Measurements from ENCODE around the gene LIPH.
"Not testable (repeated sequence)": the region's sequence is repeated elsewhere in the genome, so short reads cannot be mapped to it uniquely, and the experiment has no call there.

LIPH gene

DNA sequence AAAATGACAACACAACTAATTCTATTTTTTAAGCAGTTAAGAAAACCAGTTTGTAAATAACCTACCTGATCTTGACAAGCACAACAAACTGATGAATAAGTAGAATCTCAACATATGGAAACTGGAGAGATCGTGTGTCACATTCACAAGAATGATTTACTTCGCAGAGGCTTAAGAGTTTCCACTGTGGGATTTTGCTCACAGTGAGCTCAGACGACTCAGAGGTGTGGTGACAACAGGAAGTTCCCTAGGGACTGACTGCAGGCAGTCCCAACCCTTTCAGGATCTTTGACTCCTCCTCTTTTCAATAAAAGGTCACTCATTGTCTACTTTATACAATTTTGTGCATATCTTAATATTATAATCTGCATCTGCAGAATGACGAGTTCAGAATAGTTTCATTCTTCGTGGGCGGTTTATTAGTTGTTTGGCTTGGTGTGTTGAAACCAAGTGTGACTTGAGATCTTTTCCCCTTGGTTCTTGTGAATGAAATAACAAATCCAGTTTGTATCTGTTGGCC lies at the start of gene LIPH:
TSS of gene LIPH (minus strand) at position 231 of the 520 bp plus-strand sequence. CDS start at position 114, 117 bp downstream.
- no peak for DNase-seq

DNA sequence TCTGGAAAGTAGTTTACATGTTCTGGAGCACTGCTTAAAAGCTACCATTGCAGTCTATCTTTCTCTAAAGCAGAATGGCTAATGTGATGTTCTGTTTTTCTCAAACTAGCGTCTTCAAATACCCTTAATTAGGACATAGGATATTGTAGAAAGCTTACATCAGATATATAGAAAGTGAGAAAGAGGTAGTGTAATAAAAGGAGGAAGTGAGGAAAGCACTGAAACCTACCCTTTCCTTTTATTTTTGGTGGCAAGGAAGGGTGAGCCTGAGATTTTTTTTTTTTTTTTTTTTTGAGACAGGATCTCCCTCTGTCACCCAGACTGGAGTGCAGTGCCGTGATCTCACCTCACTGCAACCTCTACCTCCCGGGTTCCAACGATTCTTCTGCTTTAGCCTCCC lies 43.1 kb upstream of the LIPH start:
- no peak for DNase-seq

GRCh38 chr3:185594073-185594472 lies 41.7 kb upstream of the LIPH start:
- DNase-seq, result no peak

- DNase-seq, result peak; percentile 66
Measured at GRCh38 chr3:185586686-185587039, 34.3 kb upstream of the LIPH start.

DNA sequence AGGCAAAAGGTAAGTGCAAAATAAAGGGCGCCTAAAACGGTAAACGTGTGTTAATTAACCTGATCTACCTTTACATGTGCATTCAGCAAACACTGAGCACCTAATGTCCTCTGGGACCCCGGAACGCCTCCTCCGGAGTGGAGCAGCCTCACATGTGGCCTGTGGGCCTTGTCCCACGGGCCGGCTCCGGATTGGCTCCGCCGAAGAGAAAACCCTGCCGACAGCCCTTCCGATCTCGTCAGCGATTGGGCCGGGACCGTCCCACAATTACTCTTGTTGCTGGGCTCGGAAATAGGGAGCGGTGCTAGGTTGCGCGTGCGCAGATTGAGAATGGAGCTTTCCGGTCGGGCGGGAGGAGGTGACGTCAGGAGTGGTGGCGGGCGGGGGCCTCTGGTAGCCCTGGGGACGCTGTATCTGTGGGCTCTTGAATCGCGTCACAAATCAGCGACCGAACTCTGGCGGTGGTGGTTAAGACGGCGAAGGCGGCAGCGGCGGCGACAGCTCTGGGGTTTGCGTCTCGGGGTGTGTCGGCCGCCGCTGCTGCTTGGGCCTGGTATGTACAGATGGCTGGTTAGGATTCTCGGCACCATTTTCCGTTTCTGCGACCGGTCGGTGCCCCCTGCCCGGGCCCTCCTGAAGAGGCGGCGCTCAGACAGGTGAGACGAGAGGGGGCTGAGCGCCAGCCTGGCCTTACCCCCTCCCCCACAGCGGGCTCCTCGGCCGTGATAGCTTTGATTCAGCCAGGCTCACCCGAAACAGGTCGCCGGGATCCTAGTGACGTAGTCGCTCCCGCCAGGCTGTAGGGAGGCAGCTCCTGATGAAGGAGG lies 33.7 kb upstream of the LIPH start, which contains the start of gene SENP2:
TSS of gene SENP2 (plus strand) at position 437 of the 827 bp plus-strand sequence. CDS start at position 556, 119 bp downstream.
- peak; percentile 100 for DNase-seq

- DNase-seq, result no peak
Measured at GRCh38 chr3:185585518-185585858, 33.1 kb upstream of the LIPH start.

DNA sequence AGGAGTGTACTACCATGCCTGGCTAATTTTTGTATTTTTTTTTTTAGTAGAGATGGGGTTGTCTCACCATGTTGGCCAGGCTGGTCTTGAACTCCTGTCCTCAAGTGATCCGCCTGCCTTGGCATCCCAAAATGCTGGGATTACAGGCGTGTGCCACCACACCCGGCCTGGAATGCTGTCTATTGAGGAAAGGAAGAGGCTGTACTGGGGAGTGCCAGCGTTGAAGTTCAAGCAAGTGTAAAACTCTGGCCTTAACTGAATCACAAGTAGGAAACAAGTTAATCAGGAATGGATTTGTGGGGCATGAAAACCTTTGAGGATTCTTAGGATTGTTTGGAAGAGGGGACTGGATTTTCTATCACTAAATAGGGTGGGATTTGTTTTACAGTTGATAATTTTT lies 32.3 kb upstream of the LIPH start:
- no peak for DNase-seq

DNA sequence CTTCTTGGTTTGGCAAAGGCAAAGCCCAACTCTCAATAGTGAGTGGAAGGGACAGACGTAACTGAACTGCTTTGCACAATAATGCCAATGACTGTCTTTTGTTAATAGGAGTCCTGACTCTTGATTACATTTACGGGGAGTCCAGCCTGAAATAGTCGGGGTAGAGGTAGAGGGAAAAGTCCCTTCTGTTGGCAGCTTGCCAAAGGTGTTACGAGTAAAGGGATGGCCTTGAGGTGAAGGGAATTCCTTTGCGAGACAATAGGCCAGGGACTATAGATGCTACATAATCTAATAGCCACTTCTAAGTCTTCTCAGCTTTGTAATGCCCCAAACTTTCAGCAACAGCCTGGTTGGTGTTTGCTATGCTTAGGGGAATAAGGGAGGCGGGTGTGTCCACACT lies 31.5 kb upstream of the LIPH start:
- no peak for DNase-seq

- DNase-seq, result no peak
Measured at GRCh38 chr3:185582871-185583270, 30.5 kb upstream of the LIPH start.

- DNase-seq, result no peak
Measured at GRCh38 chr3:185582236-185582635, 29.8 kb upstream of the LIPH start.

DNA sequence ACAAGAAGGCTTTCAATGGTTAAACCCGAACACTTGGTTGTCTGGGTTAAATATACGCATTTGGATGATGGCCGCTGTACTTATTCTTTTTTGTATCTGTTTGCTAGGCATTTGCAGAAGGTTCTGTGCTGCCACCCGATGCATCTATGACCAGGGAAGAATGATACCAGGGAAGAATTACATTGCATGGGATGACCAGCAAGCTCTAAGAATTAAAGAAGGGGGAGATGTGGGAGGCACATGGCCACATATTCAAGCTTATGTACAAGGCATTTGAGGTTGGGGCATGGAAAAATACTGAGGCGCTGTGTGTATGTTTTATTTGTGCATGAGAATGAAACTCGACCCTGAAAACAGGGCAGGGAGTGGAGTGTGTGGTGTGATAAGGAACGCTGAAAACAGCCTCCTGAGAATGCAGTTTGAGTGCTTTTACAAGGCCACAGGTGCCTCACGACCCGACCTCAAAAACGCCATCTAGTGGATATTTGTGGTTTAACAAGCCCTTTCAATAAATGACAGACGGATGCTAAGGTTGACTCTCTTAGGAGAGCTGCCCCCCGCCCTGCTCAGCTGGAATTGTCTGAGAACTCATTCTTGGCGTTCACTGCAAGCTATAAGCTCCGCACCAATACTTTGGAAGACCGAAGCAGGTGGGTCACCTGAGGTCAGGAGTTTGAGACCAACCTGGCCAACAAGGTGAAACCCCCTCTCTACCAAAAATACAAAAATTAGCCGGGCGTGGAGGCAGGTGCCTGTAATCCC lies 22.9 kb upstream of the LIPH start:
- DNase-seq, result peak; percentile 83

DNA sequence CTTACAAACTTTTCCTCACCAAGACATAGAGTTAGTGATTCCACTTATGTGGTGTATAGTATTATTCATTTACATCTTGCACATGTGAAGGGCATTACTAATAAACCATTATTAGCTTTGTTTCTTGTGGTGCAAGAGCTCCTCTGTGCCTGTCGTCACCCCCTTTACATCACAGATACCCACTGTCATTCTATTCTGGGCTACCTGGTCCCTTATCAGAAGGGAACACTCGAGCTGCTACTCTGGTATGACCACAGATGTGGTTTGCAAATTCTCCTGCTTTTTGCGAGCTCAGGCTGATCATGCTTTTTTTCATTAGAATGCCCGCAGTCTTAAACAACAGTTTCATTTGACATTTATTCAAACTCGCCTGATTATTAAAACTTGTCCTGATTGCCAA lies 19.8 kb upstream of the LIPH start:
- DNase-seq, result no peak

DNA sequence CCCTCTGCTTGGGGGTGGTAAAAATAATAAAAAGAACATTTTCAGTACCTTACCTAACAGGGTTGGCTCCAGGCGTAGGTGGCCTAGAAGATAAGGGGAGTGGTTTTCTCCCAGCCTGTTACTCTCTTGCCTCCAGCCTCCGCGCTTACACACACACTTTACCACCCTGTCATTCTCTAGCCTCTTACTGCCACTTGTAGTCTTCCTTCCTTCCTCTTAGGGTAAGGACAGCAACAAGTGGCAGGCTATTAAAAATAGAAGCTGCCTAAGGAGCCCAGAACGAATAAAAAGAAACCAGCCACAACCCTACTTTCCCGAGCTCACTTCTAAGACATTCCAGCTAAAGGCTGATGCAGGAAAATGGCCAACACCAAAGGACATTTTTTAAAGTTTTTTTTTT lies 9.6 kb upstream of the LIPH start:
- DNase-seq, result no peak

GRCh38 chr3:185561374-185561943 lies 9.1 kb upstream of the LIPH start:
- DNase-seq, result no peak

GRCh38 chr3:185560676-185561075 lies 8.3 kb upstream of the LIPH start:
- DNase-seq, result no peak

- DNase-seq, result no peak
Measured at GRCh38 chr3:185559706-185560090, 7.3 kb upstream of the LIPH start.

DNA sequence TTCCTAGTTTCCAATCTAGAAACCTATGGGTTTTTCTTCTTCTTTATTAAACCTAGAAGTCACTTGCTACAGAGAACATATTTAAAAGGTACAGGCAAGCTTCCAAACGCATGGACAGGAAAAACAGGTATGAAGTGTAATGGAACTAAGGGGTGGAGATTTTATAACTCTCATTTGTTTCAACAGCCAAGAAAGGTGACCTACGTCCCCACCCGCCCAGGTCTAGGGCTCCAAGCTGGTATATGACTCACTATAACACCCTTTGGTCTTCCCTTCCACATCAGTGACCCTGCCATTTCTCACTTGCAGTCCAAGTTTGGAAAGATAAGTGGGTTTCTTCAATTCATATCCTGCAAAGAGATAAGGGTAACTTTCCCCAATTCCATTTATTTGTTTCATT lies 6.0 kb upstream of the LIPH start:
- DNase-seq, result no peak

DNA sequence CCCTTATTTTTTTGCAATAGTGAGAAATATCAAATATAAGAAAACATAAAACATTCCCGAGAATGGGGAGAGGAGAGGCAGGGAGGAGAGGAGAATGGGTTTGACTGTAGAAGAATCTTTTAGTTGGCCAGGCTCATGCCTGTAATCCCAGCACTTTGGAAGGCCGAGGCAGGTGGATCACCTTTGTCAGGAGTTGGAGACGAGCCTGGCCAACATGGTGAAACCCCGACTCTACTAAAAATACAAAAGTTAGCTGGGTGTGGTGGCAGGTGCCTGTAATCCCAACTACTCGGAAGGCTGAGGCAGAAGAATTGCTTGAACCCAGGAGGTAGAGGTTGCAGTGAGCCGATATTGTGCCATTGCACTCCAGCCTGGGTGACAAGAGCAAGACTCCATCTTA lies 4.3 kb upstream of the LIPH start:
- DNase-seq, result not testable (repeated sequence)

- DNase-seq, result no peak
Measured at GRCh38 chr3:185555860-185556347, 3.5 kb upstream of the LIPH start.

DNA sequence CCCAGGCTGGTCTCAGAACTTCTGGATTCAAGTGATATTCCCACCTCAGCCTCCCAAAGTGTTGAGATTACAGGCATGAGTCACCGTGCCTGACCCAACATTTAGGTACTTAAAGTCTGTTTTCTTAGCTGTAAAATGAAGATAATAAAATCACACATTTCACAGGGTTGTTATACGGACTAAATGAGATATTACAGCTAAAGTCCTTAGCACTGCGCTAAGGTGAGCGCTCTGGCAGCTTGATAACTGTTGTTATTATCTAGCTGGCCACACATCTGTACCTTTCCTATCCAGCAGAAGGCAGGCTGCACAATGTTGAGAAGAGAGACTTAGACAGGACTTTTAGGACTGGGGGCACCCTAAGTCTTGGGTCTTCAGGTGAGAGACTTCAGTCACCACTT lies 2.7 kb upstream of the LIPH start:
- no peak for DNase-seq

DNA sequence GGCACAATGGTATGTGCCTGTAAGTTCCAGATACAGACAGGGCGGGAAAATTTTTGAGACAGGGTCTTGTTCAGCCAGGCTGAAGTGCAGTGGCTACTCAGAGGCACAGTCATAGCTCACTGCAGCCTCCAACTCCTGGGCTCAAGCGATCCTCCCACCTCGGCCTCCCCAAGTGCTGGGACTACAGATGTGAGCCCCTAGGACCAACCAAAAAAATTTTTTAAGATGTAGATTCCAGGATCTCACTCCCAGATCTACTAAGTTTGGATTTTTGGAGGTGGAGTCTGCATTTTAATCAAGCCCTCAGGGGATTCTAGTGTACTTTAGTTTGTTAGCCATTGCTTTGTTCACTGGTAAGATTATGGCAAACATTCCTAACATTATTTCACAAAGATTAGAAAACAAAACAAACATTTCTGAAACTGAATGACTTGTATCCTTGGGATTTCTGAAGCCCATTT lies 2.7 kb downstream of the LIPH start:
- no peak for DNase-seq

DNA sequence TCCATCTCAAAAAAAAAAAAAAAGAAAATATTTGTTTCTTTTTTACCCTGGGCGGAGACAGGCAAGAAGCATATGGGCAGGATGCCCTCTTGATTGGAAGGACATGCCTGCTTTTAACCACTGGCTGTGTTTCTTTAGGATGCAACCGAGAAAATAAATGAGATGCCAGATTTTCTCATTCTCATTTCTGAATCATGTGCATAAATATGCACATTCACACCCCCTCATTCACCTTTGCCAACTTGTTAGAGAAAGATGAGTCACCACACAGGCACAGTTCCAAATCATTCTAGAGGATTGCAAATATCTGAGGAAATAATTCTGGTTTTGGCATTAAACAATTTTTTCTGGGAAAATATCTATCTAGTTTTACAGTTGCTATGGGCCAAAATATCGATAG lies 3.3 kb downstream of the LIPH start:
- no peak for DNase-seq

- no peak for DNase-seq
Measured at GRCh38 chr3:185540695-185541094, 11.7 kb downstream of the LIPH start.

- no peak for DNase-seq
Measured at GRCh38 chr3:185539934-185540333, 12.5 kb downstream of the LIPH start.

Data from NCI-H2107 (cell line).